GM12878 (cell line): ENCODE data around the gene STX12. TPM values are rescaled to one million over a fixed set of nuclear protein-coding genes. Genes with fewer than 3 reads are reported as not detected.

Experiments
- BCL11A ChIP-seq: IDR thresholded peaks from 2 replicates; pipeline ENCODE4 v1.6.1; 2011; ENCODE audit warnings: low read depth, low read length
- BCLAF1 ChIP-seq: fragments of 450-650 bp; IDR thresholded peaks from 2 replicates; pipeline ENCODE4 v1.6.1; 2017; ENCODE audit warnings: antibody characterized with exemption, mild to moderate bottlenecking, moderate library complexity
- ZNF592 ChIP-seq: fragments of 450-650 bp; IDR thresholded peaks from 2 replicates; pipeline ENCODE4 v1.6.1; 2017; ENCODE audit warnings: mild to moderate bottlenecking, moderate library complexity
- polyA plus RNA-seq, 11 experiments: library from polyadenylated mRNA; depleted of rRNA in 4 of 11; unstranded in 6 of 11; stranded (reverse) in 5 of 11; fragments of >200 nt; fragmentation: Nextera tagmentation in 4 of 11; fragmentation: Illumina TruSeq in 1 of 11; extraction: Ambion mirVana in 4 of 11; extraction: Trizol in 1 of 11; gene quantifications; 1 replicate in 1 of 11; 2 replicates in 10 of 11; pipeline versions ENCODE4 v1.2.1 to v1.2.3, GENCODE V29; 2011 to 2016; ENCODE audit warnings: inconsistent platforms in 2 of 11, missing spikeins in 2 of 11, low read depth in 1 of 11
- total RNA-seq, 4 experiments: library from RNA; depleted of rRNA in 3 of 4; stranded (reverse); fragments of >200 nt in 3 of 4; fragmentation: Illumina TruSeq in 1 of 4; extraction: Trizol in 1 of 4; gene quantifications; 2 replicates each; pipeline versions ENCODE4 v1.2.1 to v1.2.3, GENCODE V29; 2013 to 2021

STX12 gene
- total and polyA plus RNA-seq, 10 of the 15 experiments (the other 5 are each of a cell fraction or from before 2014, with no cell fraction given): 20.2 to 35.0 (median 28.1) TPM

GRCh38 chr1:27809883-27810282 lies 36.9 kb downstream of the STX12 start (continued):
- TF ChIP-seq BCLAF1: no peak
- no peak for TF ChIP-seq ZNF592
- TF ChIP-seq BCL11A: no peak
